Measurements from ENCODE around the gene FSCN2.

The FSCN2 gene

DNA sequence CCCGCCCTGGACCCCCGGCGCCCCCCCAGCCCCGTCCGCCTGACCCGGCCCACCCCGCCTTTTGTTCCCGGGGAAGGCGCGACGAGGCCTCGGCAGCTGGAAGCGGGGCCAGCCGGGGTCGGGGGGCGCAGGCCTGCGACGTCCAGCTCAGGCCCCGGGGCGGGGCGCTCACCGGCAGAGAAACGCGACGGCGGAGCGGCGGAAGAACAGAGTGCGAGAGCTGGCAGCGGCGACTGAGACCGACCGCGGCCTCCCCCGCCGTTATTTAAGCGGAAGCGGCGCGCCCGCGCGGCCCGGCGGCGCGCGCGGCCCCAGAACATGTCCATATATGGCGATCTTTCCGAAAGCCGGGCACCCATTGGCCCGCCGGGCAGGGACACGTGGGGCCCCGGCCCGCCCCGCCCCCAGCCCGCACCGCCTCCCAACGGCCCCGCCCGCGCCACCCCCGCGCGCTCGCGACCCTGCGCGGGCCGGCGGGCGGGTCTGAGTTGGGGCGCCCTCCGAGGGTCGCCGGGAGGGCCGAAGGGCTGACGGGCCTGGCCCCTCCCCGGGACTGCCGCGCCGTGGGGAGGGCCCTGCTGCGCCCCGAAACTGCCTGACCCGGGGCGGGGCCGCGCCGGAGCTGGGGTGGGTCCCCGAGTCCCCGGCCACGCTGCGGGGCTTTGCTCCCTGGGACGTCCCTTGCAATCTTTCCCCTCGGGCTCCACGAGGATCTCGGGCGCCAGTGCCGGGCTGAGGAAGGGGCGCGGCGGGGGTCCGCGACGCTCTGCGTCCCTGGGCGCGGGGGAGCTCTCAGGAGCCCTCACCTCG, 15.4 kb upstream of the FSCN2 start, which contains the start of gene ACTG1:
Gene ACTG1, minus strand, starts transcription at position 238 of the 810 bp plus-strand sequence. CDS start 445 bp downstream, outside the sequence.
- DNase-seq, result peak; percentile 78 to 91 (median 83)

DNA sequence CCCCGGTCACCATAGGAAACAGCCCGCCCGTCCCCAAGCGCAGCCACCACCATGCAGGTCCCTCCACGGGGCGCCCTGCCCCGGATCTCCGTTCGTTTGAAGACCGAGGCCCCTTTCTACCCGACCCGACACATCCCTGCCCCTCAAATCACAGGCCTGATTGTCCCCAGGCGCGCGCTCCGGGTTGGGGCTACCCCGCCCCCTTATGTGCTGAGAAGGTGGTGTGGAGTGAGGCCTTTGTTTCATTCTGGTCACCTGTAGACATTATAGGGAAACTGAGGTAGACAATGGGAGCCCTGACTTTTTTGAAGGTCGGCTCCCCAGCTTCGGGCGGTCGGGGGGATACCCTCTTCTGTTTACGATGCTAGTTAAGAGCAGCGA, 14.8 kb upstream of the FSCN2 start:
- DNase-seq, result peak in 2 of 4 experiments; percentile 20 to 56

DNA sequence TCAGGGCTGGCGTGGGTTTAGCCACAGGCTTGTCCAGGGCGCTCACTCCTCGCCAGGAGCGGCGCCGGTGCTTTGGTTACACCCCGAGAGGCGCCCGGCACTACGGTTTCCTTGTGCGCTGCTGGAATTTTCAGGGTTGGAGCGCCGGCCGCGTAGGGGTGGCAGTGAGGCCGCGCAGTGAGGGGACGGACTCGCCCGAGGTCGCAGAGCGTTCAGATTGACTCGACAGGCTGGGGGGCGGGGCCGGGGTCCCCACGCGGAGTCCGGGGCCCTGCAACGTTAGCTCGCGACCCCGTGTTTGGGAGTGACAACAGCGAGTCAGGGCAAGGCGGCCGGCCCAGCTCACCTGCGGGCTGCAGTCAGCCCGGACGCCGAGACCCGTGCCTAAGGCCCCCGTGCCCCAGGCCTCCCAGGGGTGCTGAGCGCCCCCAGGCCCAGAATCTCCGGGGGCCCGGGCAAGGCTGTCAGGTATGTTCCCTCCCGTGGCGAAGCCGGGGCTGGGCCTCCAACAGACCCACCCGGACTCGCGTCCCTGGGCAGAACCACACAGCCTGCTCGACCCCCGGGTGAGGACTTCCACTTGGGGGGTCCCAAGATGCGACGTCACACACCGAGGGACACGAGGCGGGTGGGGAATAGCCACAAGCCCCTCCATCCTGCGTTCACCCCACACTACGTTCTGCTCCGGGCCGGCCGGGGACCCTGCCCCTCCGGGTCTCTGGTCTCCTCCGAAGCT, 14.3 kb upstream of the FSCN2 start:
- peak in 1 of 4 experiments; percentile 33 for DNase-seq

DNA sequence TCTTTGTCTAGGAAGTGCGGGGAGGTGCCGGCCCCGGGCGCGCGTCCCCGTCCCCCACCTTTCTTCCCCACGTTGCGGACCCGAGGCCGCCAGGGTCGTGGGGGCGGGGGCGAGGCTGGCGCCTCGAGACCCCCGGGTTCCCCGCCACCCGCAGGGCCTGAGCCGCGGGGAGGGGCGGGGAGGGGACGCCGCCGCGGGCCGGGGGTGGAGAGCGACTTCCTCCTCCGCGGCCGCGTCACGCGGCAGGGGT, 13.8 kb upstream of the FSCN2 start:
- no peak for DNase-seq

DNA sequence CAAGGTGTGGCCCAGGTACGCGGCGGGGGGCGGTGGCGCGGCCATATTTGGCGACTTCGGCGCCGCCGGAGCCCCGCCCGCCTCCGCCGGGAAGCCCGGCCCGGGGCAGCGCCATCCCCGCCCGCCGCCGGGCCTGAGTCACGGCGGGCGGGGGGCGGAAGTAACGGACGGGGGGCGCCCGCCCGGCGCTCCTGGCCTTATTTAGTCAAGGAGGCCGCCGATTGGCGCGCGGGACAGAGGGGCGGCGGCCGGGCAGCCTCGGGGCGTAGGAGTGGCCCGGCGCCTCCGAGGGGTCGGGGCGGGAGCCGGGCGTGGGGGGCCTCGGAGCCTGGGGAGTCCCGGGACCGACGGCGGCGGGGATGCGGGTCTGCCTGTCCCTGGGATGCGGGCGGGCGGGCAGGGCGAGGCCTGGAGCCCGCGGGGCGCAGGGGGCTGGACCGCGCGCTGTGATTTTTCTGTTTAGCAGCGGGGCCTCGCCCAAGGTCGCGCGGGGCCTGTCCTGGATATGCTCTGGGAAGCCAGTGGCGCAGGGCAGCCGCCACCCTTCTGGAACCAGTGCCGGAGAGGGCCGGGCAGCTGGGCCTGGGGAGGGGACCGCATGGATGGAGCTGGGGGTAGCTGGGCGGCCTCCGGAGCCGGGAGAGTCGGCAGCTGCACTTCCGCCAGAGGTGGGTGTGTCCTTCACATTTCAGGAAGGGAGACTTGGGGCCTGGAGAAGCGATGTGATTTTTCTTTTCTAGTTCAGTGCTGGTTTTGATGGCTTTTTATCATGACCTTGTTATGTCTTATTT, 13.2 kb upstream of the FSCN2 start:
- DNase-seq, result peak in 2 of 4 experiments; percentile 19 to 52

DNA sequence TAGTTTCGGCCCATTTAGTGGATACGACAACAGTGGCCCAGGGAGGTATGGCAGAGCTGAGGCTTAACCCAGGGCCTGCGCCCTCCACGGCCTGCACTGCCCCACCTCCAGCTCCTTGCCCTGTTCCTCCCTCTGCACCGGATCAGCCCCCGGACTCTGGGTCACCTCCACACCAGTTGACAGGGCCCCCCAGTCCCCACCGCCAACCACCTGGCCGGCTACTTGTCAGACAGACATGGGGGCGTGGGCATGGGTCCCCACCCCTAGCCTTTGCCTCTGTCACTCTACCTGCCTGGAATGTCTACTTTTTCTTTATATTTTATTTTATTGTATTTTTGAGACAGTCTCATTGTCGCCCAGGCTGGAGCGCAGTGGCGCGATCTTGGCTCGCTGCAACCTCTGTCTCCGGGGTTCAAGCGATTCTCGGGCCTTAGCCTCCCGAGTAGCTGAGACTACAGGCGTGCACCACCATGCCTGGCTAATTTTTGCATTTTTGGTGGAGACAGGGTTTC, 12.6 kb upstream of the FSCN2 start:
- no peak for DNase-seq

DNA sequence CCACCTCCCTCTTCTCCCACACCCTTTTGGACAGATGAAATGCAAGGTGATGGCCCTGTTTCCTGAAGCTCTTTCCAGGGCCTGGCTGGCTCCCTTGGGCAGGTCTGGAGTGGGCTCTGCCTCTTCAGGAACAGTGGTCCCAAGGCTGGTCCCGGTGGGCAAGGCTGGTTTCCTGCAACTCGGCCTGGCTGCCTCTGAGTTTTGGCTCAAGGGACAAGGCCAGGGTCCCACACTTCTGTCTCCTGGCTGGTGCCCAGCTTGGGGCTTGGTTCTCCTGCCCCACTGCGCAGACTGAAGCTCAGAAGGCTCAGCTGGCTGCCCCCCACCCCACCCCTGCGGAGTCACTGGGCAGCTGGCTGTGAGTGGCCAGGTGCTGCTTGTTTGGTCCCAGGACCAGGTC, 11.7 kb upstream of the FSCN2 start:
- DNase-seq, result no peak

DNA sequence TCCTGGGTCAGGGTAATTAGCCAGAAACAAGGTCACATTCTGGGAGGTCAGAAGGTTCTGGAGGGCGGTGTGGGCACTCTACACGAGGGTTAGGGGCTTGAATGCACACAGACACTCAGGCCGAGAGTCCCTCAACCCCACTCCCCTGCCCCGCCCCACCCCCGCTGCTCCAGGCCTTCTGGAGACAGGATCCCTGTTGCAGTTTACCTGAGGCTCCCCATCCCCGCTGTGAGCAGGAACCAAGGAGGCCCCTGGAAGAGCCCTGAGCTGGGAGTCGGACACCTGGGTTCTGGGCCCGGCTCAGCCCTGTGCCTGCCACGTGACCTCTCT, 11.2 kb upstream of the FSCN2 start:
- DNase-seq, result no peak

DNA sequence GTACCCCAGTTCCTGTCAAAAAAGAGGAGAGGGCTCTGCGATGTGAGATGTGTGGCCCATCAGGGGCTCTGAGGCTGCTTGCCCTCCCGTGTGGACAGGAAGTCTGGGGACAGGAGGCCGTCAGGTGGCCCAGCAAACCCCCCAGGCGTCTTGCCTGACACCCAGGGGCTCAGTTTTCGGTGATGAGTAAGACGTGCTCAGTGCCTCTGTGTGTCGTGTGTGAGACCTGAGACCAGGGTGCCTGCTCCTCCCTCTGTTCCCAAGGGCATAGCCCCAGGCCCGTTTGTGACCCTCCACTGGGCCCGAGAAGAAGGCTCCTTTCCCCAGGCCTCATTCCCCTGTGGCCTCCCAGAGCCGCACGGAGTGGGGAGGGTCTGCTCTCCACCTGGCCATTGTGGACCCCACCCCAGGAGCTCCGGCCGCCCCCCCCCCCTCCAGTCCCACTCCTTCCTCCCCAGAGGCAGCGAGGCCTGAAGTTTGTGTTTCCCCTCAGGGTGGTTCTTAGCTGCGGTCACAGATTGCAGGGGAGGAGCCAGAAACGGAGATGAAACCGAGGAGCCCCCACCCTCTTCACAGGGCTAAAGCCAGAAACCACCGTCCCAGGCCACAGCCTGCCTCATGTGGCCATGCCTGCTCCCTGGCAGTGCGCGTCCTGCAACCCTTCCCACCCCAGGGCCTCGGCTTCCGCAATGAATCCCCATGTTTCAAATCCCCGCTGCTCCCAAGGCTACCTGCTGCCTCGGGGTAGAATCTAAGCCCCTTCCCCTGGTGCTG, 10.7 kb upstream of the FSCN2 start:
- no peak for DNase-seq

DNA sequence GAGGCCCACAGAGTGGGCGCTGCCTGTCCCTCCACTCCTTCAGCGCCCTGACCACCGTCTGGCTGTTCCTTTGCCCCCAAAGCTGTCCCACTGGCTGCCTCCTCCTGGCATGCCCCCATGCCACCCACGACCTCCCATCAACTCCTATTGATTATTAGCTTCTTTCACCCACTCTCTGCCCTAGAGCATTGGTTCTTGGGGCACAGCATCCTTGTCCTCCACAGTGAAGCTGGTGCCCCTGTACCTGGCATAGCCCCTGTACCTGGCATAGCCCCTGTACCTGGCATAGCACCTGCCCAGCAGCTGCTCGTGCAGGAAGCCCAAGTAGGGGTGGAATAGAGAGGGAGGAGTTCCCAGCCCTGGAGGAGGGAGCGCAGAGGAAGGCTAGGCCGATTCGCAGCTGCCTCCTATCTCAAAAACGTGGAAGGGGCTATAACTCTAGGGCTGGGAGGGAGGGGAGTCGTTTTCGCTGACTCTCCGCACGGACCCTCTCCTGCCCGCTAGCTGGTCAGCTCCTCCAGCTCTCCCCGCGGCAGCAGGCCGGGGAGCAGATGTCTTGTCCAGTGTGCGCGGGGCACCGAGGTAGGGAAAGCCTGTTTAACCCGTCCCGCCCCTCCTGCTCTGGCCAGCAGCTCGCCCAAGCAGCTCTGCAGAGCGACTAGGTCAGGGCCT, 9.9 kb upstream of the FSCN2 start:
- no peak for DNase-seq

DNA sequence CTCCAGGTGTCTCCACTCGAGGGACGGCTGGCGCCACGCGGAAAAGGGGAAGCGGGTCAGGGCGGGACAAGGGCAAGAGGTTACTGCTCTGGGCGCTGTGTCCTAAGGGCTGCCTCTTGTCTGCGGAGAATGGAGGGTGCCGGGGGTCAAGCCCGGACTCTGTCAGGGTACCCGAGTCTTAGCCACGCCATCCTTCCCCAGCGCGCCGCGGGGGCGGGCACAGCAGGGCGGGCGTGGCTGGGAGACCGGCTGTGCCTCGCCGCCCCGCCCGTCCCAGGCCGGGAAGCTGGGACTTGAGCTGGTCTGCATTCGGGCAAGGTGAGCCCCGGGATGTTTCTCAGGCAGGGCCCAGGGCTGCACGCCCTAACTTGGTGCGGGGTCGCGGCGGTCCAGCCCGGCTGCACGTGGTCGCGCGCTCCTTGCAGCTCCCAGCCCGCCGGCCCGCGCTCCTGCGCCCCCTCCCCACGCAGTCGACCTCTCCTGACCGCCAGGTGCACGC, 9.3 kb upstream of the FSCN2 start:
- DNase-seq, result peak in 1 of 4 experiments; percentile 31

DNA sequence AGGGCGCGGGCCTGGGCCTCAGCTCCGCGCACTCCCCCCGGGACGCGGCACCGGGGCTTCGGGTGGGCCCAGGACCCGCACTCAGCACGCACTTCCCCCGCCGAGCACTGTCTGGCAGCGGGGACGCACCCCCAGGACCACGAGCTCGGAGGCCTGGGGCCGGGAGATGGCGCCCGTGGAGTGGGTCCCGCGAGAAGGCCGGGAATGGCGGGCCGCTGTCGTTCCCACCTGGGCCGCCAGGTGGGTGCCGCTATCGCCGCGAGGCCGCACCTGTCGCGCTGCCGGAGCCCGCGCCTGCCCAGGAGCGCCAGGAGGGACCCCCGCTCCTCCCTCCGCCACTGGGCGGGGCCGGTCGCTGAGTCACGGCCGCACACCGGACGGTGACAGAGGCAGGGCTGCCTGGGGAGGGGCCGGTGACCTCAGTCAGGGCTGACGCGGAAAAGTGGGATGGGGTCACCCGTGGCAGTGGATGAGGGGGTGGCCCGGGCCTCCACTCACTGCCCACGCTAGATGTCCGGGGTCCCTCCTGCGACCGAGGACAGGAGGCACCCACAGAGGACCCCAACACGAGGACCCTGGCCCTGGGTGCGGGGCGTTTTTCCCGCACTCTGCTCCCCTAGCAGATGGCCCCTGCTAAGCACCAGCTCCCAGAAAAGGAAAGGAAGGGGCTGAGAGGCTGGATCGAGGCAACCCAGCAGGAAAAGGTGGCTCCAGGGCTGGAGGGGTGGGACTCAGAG, 8.7 kb upstream of the FSCN2 start:
- peak in 2 of 4 experiments; percentile 35 to 65 for DNase-seq

DNA sequence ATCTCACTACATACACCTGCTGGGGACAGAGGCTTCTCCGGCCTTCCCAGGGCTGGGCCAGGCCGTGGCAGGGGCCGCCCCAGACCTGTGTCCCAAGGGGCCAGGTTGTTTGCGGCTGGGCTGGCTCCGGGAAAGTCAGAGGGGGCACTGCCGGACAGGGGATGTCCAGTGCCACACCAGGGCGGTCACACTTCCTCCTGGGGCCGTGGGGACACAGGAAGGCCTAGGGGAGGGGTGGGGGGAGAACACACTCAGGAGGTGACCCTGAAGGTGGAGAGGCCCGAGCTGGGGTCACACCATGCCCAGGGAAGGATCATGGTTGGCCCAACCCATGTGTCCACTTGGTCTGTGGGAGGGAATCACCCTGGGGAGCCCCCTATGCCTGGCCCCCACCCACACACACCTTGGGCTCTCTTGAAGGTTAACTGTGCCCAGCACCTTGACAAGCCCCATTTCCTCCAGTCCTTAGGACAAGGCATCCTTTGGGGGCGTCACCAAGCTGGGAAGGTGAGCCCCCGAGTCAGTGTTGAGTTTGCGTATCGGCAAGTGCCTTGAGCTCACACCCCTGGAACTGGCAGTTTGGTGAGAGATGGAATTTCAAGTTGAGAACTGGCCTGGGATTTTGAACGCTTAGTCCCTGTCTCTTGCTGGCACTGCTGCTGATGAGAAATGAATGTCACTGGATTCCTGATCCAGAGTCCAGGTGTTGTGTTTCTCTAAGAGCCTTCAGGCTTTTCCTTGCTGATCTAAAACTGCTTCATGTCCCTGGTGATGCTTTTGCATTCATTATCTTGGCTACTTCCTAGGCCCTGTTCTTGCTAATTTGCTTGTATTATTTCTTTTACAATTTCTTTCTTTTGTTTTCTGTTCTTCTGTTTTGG, 7.9 kb upstream of the FSCN2 start:
- DNase-seq, result no peak

DNA sequence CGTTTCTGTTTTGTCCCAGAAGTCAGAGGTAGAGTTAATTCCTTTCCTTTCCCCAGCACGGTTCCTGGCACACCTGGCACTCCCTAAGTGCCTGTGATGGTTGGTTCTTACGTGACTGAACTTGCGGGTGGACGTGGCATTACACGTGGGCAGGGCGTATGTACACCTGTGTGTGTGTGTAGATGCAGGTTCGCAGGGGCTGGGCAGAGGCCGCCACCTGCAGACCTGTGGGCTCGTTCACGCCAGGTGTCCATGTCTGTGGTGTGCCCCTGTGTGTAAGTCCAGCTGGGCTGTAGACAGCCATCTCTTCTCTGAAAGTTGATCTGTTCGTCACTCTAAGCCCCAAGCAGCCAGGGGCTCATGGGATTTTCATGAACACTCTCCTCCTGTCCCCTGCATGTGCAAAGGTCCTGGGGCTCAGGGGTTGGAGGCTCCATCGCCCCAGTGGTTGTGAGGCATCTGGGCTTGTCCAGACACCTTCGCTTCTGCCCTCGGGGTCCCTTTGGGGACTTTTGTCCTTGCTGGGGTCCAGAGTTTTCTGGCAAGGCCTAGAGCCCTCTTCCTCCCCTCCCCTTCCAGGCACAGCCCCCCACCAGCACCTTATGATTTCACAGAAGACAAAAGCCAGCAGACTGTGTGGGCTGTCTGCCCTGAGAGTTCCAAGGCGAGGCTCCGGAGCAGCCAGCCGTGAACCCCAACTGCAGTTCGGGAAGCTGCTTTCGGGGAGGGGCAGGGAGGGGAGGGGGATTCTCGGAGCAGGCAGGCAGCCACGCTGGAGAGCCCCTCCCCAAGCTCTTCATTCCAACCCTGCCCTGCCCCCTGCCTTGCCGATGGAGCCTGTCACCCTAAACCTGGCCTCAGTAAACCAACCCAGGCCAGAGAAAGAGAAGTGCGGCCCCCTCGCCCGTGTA, 5.4 kb upstream of the FSCN2 start:
- no peak for DNase-seq

DNA sequence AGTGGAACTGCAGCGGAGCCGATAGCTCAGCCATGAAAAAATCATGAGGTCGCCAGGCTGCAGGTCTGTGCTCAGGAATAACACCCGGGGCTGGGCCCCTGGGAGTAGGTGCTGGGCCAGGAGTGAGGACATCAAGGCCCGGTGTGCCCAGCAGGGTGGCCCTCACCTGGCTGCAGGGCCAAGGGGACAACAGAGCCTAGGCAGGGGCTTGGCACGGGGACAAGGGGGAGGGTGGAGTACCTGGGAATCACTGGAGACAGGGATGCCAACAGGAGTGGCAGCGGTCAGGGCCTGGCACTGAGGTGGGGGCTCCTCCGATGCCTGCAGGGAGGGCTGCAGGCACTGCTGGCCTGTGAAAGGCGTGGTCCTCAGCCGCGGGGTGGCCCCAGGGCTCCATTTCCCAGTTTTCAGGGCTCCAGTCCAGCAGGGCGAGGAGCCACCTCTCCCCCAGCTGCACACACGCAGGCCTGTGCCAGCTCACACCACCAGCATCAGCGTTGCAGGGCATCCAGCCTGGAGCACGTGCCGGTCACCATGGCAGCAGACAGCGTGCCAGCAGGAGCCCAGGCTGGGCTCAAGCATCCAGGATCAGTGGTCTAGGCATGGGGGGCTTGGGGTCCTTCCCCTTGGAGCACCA, 4.7 kb upstream of the FSCN2 start:
- DNase-seq, result no peak

DNA sequence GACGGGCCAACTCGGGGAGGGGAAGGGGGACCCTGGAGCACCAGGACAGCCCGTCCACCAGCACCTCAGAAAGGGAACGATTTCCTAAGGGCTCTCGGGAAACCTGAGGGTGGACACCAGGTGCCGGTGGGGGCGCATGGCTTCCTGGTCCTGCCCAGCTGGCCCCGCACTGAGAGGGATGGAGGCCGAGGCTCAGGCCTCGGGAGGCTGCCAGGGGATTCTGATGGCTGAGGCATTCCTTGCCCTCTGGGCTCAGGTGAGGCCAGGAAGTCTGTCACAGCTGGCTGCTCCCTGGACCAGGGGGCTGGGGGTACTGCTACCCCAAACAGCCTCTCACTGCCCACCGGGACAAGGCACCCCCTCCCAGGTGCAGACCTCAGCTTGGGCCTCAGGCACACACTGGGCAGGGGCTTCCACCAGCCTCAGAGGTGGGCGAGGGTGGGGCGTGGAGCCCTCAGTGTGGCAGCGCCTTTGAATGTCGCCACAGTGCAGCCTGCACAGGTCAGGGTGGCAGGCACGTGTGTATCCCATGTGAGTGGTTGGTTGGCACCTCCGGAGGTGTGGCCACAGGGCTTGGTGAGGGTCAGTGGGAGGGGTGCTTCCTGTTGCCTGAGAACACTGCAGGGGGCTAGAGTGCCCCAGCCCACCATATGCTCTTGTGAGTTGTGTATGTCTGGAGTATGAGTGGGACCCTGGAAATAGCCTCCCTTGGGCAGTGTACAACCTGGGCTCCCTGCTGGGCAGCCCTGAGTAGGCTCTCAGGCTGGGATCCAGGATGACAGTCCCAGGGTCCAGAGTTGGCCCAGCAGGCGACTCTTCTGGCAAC, 3.9 kb upstream of the FSCN2 start:
- DNase-seq, result no peak

DNA sequence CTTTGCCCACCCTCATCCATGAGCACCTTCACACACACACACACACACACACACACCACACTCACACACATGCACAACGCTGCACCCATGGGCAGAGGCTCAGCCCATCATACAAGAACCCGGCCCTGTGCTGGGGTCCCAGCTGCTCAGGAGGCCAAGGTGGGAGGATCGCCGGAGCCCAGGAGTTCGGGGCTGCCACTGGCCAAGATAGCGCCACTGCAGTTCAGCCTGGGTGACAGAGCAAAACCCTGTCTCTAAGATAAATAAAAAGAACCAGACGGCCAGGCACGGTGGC, 3.4 kb upstream of the FSCN2 start:
- DNase-seq, result no peak
